K562 (cell line): ENCODE measurements around the gene CDHR2. TPM values are rescaled to one million over a fixed set of nuclear protein-coding genes. Genes with fewer than 3 reads are reported as not detected.

Source experiments
- ARID2 ChIP-seq: fragments of 450-650 bp; IDR thresholded peaks from 2 replicates; pipeline ENCODE4 v1.6.1; 2017; ENCODE audit warnings: antibody characterized with exemption, mild to moderate bottlenecking
- CC2D1A ChIP-seq: fragments of 450-650 bp; IDR thresholded peaks from 2 replicates; pipeline ENCODE4 v1.6.1; 2017; ENCODE audit warnings: mild to moderate bottlenecking
- CCNT2 ChIP-seq: IDR thresholded peaks from 2 replicates; pipeline ENCODE4 v1.6.1; 2011; ENCODE audit warnings: borderline replicate concordance, low read depth, mild to moderate bottlenecking, moderate library complexity, mixed read lengths, low read length; ENCODE audit not compliant: insufficient read length; ENCODE audit errors: extremely low read depth
- CREM ChIP-seq: IDR thresholded peaks from 2 replicates; pipeline ENCODE4 v1.6.1; 2014; ENCODE audit warnings: antibody characterized with exemption, low read depth
- DMBX1 ChIP-seq: fragments of 250-450 bp; sonication (Bioruptor Pico); IDR thresholded peaks from 2 replicates; pipeline ENCODE4 v1.8.0; 2022; ENCODE audit warnings: inconsistent platforms, mild to moderate bottlenecking, moderate library complexity, borderline replicate concordance
- ELF4 ChIP-seq: fragments of 450-650 bp; formaldehyde crosslinking; IDR thresholded peaks from 2 replicates; pipeline ENCODE4 v1.4.0; 2022; ENCODE audit warnings: missing genetic modification characterization
- EP400 ChIP-seq: fragments of 450-650 bp; IDR thresholded peaks from 2 replicates; pipeline ENCODE4 v1.6.1; 2017; ENCODE audit warnings: antibody characterized with exemption, mild to moderate bottlenecking, moderate library complexity
- FOXP1 ChIP-seq: sonication (generic); formaldehyde crosslinking; IDR thresholded peaks from 2 replicates; pipeline ENCODE4 v1.8.0; 2022; ENCODE audit warnings: mild to moderate bottlenecking, missing genetic modification reagents
- HDAC2 ChIP-seq: fragments of 450-650 bp; IDR thresholded peaks from 2 replicates; pipeline ENCODE4 v1.6.1; 2016; ENCODE audit warnings: mild to moderate bottlenecking
- HDAC8 ChIP-seq: fragments of 450-650 bp; IDR thresholded peaks from 2 replicates; pipeline ENCODE4 v1.6.1; 2016; ENCODE audit warnings: mild to moderate bottlenecking, missing genetic modification characterization, moderate library complexity, missing compliant biosample characterization
- HMBOX1 ChIP-seq: sonication (generic); IDR thresholded peaks from 2 replicates; pipeline ENCODE4 v1.6.1; 2016
- HNRNPL ChIP-seq: fragments of 200-400 bp; formaldehyde crosslinking; IDR thresholded peaks from 2 replicates; pipeline ENCODE4 v1.6.1; 2017; ENCODE audit warnings: low read depth, mild to moderate bottlenecking, low read length
- ILK ChIP-seq: fragments of 450-650 bp; IDR thresholded peaks from 2 replicates; pipeline ENCODE4 v1.6.1; 2016; ENCODE audit warnings: missing genetic modification characterization, low read depth, mild to moderate bottlenecking, missing compliant biosample characterization, moderate library complexity, borderline replicate concordance
- RB1 ChIP-seq: fragments of 450-650 bp; IDR thresholded peaks from 2 replicates; pipeline ENCODE4 v1.6.1; 2017; ENCODE audit warnings: low read depth, mild to moderate bottlenecking
- STAG1 ChIP-seq: sonication (generic); formaldehyde crosslinking; IDR thresholded peaks from 2 replicates; pipeline ENCODE4 v1.5.0; 2020; ENCODE audit warnings: missing genetic modification reagents, borderline replicate concordance
- ZKSCAN1 ChIP-seq: fragments of 150-350 bp; IDR thresholded peaks from 2 replicates; pipeline ENCODE4 v1.6.1; 2016; ENCODE audit warnings: low read depth, low read length
- ZNF217 ChIP-seq: sonication (generic); formaldehyde crosslinking; IDR thresholded peaks from 2 replicates; pipeline ENCODE4 v1.8.0; 2022; ENCODE audit warnings: mild to moderate bottlenecking, missing genetic modification reagents
- ZNF224 ChIP-seq: sonication (generic); formaldehyde crosslinking; IDR thresholded peaks from 2 replicates; pipeline ENCODE4 v1.8.0; 2022; ENCODE audit warnings: mild to moderate bottlenecking, missing genetic modification reagents
- ZNF780A ChIP-seq: fragments of 250-450 bp; sonication (Bioruptor Pico); IDR thresholded peaks from 2 replicates; pipeline ENCODE4 v1.5.0; 2021; ENCODE audit warnings: mild to moderate bottlenecking
- polyA plus RNA-seq, 8 experiments: library from polyadenylated mRNA; depleted of rRNA in 4 of 8; stranded (reverse) in 5 of 8; unstranded in 3 of 8; fragments of >200 nt; fragmentation: Nextera tagmentation in 2 of 8; fragmentation: Illumina TruSeq in 1 of 8; extraction: Ambion mirVana in 2 of 8; extraction: Trizol in 1 of 8; gene quantifications; 2 replicates each; pipeline versions ENCODE4 v1.2.1 to v1.2.3, GENCODE V29; 2011 to 2014; ENCODE audit warnings: inconsistent platforms in 1 of 8, missing spikeins in 1 of 8
- total RNA-seq, 7 experiments: library from RNA; depleted of rRNA in 6 of 7; stranded (reverse); fragments of >200 nt in 6 of 7; fragmentation: Illumina TruSeq in 2 of 7; extraction: Trizol in 2 of 7; gene quantifications; 2 replicates each; pipeline versions ENCODE4 v1.2.1 to v1.2.3, GENCODE V29; 2011 to 2021; ENCODE audit warnings: low replicate concordance in 1 of 7
- TF ChIP-seq, protein P1 (sequence below): fragments of 250-450 bp; sonication (Bioruptor Pico); IDR thresholded peaks from 2 replicates; pipeline ENCODE4 v1.8.0; 2021; ENCODE audit warnings: moderate library complexity, mild to moderate bottlenecking, inconsistent platforms
- TF ChIP-seq, protein P2 (sequence below): sonication (generic); formaldehyde crosslinking; IDR thresholded peaks from 2 replicates; pipeline ENCODE4 v1.8.0; 2022; ENCODE audit warnings: missing genetic modification reagents, mild to moderate bottlenecking, borderline replicate concordance
- TF ChIP-seq, protein P3 (sequence below): fragments of 250-450 bp; sonication (Bioruptor Pico); IDR thresholded peaks from 2 replicates; pipeline ENCODE4 v1.5.0; 2020; ENCODE audit warnings: mild to moderate bottlenecking, borderline replicate concordance

Gene CDHR2
- total and polyA plus RNA-seq, 9 of the 15 experiments (the other 6 are each of a cell fraction or from before 2014, with no cell fraction given) = 0.01 to 0.62 (median 0.09) TPM; not detected in 2

DNA sequence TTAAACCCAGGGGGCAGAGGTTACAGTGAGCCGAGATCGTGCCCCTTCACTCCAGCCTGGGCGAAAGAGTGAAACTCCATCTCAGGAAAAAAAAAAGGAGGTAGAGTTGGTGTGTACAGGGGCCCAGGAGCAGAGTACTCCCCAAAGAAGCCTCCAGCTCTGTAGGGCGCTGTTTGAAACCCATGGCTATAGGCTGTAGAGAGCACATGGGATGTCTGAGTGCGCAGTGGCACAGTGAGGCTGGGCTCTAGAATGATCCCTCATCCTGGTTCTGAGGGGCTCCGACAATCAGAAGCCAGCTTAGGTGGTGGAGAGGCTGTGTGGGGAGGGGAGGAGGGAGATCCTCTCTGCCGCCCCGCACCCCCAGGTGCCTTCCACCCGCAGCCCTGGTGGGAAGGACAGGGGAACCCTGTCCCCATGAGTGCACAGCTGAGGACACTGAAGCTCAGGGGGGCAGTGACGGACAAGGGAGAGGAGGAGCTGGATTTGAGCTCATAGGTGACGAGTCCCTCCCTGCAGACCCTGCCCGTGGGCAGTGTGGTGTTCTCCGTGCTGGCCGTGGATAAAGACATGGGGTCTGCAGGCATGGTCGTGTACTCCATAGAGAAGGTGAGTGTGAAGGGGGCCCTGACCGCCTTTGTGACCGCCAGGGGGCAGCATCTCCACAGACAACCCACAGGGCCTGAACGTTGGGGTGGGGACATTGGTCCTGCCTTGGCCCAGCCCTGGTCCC, 24.6 kb downstream of the CDHR2 start (continued):
- TF ChIP-seq HDAC2 (no peak), CCNT2 (no peak), ILK (tag) (no peak), DMBX1 (CRISPR knock-in tag) (no peak), ARID2 (peak; percentile 64), HDAC8 (tag) (no peak), HNRNPL (no peak), CREM (peak; percentile 43; the same call in 1 of the 2 replicates), ELF4 (CRISPR knock-in tag) (no peak), EP400 (no peak), HMBOX1 (no peak), ZKSCAN1 (0 out of 2 replicates have a peak, but pooled peaks have one; percentile 8), CC2D1A (peak; percentile 64; the same call in 1 of the 2 replicates), RB1 (peak; percentile 64), ZNF780A (no peak), STAG1 (CRISPR knock-in tag) (peak; percentile 62; the same call in 1 of the 2 replicates), ZNF217 (CRISPR knock-in tag) (no peak), FOXP1 (CRISPR knock-in tag) (no peak), ZNF224 (no peak)
- TF ChIP-seq, protein P1, sequence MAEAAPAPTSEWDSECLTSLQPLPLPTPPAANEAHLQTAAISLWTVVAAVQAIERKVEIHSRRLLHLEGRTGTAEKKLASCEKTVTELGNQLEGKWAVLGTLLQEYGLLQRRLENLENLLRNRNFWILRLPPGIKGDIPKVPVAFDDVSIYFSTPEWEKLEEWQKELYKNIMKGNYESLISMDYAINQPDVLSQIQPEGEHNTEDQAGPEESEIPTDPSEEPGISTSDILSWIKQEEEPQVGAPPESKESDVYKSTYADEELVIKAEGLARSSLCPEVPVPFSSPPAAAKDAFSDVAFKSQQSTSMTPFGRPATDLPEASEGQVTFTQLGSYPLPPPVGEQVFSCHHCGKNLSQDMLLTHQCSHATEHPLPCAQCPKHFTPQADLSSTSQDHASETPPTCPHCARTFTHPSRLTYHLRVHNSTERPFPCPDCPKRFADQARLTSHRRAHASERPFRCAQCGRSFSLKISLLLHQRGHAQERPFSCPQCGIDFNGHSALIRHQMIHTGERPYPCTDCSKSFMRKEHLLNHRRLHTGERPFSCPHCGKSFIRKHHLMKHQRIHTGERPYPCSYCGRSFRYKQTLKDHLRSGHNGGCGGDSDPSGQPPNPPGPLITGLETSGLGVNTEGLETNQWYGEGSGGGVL = no peak
- TF ChIP-seq, protein P2, sequence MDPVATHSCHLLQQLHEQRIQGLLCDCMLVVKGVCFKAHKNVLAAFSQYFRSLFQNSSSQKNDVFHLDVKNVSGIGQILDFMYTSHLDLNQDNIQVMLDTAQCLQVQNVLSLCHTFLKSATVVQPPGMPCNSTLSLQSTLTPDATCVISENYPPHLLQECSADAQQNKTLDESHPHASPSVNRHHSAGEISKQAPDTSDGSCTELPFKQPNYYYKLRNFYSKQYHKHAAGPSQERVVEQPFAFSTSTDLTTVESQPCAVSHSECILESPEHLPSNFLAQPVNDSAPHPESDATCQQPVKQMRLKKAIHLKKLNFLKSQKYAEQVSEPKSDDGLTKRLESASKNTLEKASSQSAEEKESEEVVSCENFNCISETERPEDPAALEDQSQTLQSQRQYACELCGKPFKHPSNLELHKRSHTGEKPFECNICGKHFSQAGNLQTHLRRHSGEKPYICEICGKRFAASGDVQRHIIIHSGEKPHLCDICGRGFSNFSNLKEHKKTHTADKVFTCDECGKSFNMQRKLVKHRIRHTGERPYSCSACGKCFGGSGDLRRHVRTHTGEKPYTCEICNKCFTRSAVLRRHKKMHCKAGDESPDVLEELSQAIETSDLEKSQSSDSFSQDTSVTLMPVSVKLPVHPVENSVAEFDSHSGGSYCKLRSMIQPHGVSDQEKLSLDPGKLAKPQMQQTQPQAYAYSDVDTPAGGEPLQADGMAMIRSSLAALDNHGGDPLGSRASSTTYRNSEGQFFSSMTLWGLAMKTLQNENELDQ (CRISPR knock-in tag) = no peak
- TF ChIP-seq, protein P3, sequence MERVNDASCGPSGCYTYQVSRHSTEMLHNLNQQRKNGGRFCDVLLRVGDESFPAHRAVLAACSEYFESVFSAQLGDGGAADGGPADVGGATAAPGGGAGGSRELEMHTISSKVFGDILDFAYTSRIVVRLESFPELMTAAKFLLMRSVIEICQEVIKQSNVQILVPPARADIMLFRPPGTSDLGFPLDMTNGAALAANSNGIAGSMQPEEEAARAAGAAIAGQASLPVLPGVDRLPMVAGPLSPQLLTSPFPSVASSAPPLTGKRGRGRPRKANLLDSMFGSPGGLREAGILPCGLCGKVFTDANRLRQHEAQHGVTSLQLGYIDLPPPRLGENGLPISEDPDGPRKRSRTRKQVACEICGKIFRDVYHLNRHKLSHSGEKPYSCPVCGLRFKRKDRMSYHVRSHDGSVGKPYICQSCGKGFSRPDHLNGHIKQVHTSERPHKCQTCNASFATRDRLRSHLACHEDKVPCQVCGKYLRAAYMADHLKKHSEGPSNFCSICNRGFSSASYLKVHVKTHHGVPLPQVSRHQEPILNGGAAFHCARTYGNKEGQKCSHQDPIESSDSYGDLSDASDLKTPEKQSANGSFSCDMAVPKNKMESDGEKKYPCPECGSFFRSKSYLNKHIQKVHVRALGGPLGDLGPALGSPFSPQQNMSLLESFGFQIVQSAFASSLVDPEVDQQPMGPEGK (CRISPR knock-in tag) = no peak
